Retinal pigment epithelial cell (primary cell): ENCODE measurements around the gene LAMA4.

Experiments used
- DNase-seq: peaks from one replicate; pipeline ENCODE4 v3.0.0-alpha.2; 2010; ENCODE audit warnings: low read depth
- H3K4me3 ChIP-seq: 2 replicates; pipeline ENCODE4 v1.5.1; 2011; ENCODE audit warnings: mild to moderate bottlenecking, low read length, control low read depth, moderate library complexity
- TF ChIP-seq, protein P1 (sequence below): conservative IDR thresholded peaks from 2 replicates; pipeline ENCODE4 v1.5.1; 2011; ENCODE audit warnings: low read depth, low read length, control low read depth, inconsistent platforms

The LAMA4 gene

DNA sequence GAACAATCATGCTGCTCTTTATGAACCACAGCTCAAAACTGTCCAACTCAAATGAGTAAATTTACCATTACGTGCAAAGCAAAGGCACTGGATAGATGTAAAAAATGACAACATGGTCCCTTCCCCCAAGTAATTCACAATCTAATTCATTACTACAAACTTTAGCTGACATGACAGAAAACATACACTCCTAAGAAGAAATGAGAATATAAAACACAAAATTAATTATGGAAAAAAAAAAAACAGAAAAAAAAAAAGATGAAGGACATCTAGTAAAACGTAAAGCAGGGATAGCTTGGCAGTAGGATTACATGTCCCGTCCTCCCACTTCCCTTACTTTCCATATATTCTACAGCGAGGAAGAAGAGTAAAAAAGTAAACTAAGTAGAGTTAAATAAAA lies 172.8 kb downstream of the LAMA4 start:
- TF ChIP-seq, protein P1, sequence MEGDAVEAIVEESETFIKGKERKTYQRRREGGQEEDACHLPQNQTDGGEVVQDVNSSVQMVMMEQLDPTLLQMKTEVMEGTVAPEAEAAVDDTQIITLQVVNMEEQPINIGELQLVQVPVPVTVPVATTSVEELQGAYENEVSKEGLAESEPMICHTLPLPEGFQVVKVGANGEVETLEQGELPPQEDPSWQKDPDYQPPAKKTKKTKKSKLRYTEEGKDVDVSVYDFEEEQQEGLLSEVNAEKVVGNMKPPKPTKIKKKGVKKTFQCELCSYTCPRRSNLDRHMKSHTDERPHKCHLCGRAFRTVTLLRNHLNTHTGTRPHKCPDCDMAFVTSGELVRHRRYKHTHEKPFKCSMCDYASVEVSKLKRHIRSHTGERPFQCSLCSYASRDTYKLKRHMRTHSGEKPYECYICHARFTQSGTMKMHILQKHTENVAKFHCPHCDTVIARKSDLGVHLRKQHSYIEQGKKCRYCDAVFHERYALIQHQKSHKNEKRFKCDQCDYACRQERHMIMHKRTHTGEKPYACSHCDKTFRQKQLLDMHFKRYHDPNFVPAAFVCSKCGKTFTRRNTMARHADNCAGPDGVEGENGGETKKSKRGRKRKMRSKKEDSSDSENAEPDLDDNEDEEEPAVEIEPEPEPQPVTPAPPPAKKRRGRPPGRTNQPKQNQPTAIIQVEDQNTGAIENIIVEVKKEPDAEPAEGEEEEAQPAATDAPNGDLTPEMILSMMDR, result no peak
- H3K4me3 ChIP-seq, result no peak overlapping the region
- no peak for DNase-seq

DNA sequence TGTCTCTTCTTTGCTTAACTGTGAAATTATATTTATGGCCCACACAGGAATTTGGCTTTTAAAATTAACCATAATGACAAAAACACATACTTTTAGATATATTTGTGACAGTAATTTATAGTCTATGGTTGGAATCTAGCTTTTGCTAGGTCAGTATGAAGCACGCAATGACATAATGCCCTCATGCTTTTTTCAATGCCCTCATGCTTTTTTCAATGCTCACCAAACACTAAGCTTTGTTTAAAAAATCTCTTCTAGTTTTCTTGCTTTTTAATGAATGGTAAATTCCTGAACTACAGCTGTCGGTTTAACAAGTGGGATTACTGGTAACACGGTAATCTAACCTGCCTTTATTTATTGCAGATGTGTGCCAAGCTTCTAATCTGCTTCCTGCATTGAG lies 187.8 kb downstream of the LAMA4 start:
- H3K4me3 ChIP-seq, result no peak overlapping the region
- DNase-seq, result no peak
- TF ChIP-seq, protein P1, result no peak

GRCh38 chr6:112065426-112065986 lies 188.9 kb downstream of the LAMA4 start:
- TF ChIP-seq, protein P1, result no peak
- DNase-seq, result no peak
- H3K4me3 ChIP-seq, result no peak overlapping the region

DNA sequence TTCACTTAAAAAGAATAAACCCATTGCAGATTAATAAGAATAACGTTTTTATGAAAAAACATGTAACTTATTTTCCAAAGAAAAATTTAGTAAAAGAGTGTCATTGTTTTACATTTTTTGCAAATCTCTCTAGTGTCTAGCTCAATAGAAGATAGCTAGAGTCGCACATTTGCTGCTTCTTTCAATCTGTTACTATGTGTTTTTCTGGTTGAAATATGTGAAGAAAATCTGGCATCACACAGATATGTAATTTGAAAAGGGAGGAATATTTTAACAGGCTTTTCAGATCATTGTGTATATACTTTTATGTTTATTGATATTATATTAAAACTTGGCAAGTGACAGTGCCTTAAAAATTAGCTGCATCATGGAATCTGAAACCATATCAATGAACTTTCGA lies 191.4 kb downstream of the LAMA4 start:
- DNase-seq, result no peak
- no peak overlapping the region for H3K4me3 ChIP-seq
- TF ChIP-seq, protein P1, result no peak

- no peak for DNase-seq
- H3K4me3 ChIP-seq, result no peak overlapping the region
- TF ChIP-seq, protein P1, result no peak
Observed at GRCh38 chr6:112061605-112062004, 192.8 kb downstream of the LAMA4 start.
